Kidney tubule cell (primary cell): ENCODE data around the gene LINGO3.

Source experiments
- DNase-seq: peaks from one replicate; pipeline ENCODE4 v3.0.0-alpha.2; 2018; ENCODE audit warnings: low spot score

The LINGO3 gene

GRCh38 chr19:2261438-2262172 lies 46.3 kb downstream of the LINGO3 start:
- DNase-seq: peak; percentile 31

- DNase-seq: no peak
Observed at GRCh38 chr19:2260341-2260805, 47.6 kb downstream of the LINGO3 start.

- no peak for DNase-seq
Observed at GRCh38 chr19:2259336-2259735, 48.6 kb downstream of the LINGO3 start.
